ENCODE data around the gene MLEC. TPM values are rescaled to one million over a fixed set of nuclear protein-coding genes. Genes with fewer than 3 reads are reported as not detected.
A peak's percentile ranks its signal among the peaks of the same experiment; 100 is the strongest.

MLEC gene
- total RNA-seq, 1 experiment from 2014 or later: 107 TPM

DNA sequence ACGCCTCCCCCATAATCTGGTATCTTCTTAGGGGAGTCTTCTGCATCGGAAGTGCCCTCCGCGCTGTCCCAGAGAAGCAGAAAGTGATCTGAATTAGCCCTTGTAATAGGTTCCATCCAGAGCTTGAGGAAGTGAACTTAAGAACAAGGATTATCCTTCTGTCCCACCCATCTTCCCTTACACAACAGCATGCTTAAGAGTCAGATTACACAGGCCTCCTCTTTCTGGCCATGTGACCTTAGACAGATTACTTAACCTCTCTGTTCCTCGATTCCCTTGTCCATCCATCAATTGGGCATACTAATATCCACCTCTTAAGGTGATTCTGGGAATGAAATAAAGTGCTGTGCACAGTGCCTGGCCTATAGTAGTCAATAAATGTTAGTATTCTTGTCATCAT is 35.1 kb upstream of the MLEC start:
- H3K4me3 Mint-ChIP-seq (ENCODE audit: unreplicated experiment): no peak overlapping the region
- no peaks in the 10 kb centered on the region for H3K9me3 Mint-ChIP-seq (ENCODE audit: unreplicated experiment)
- no peak overlapping the region for H3K27ac Mint-ChIP-seq (ENCODE audit: low read depth, unreplicated experiment)
- H3K4me1 Mint-ChIP-seq (ENCODE audit: insufficient read depth, unreplicated experiment): peaks cover 14% of the 10 kb centered on the region
- peak; percentile 50 for DNase-seq (ENCODE audit: unreplicated experiment)
- TF ChIP-seq, protein P1, sequence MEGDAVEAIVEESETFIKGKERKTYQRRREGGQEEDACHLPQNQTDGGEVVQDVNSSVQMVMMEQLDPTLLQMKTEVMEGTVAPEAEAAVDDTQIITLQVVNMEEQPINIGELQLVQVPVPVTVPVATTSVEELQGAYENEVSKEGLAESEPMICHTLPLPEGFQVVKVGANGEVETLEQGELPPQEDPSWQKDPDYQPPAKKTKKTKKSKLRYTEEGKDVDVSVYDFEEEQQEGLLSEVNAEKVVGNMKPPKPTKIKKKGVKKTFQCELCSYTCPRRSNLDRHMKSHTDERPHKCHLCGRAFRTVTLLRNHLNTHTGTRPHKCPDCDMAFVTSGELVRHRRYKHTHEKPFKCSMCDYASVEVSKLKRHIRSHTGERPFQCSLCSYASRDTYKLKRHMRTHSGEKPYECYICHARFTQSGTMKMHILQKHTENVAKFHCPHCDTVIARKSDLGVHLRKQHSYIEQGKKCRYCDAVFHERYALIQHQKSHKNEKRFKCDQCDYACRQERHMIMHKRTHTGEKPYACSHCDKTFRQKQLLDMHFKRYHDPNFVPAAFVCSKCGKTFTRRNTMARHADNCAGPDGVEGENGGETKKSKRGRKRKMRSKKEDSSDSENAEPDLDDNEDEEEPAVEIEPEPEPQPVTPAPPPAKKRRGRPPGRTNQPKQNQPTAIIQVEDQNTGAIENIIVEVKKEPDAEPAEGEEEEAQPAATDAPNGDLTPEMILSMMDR (IDR thresholded peaks at IDR 0.05; ENCODE audit: unreplicated experiment): no peak
- ChIA-PET POLR2A (no interaction called here), CTCF (interaction anchor here (0.9 to 1.4 kb wide), 3 partner anchors 67 to 321 kb away, joined by 3 to 8 read pairs (median 5); no protein-coding TSS in a partner anchor)
- no peaks in the 10 kb centered on the region for H3K36me3 Mint-ChIP-seq (ENCODE audit: insufficient read depth, unreplicated experiment)
- intact Hi-C loops (cut with micrococcal nuclease): no loop called here
- BruUV-seq (replicated peaks): no TSS peak
- H3K27me3 Mint-ChIP-seq (ENCODE audit: insufficient read depth, unreplicated experiment): peaks cover 38% of the 10 kb centered on the region

DNA sequence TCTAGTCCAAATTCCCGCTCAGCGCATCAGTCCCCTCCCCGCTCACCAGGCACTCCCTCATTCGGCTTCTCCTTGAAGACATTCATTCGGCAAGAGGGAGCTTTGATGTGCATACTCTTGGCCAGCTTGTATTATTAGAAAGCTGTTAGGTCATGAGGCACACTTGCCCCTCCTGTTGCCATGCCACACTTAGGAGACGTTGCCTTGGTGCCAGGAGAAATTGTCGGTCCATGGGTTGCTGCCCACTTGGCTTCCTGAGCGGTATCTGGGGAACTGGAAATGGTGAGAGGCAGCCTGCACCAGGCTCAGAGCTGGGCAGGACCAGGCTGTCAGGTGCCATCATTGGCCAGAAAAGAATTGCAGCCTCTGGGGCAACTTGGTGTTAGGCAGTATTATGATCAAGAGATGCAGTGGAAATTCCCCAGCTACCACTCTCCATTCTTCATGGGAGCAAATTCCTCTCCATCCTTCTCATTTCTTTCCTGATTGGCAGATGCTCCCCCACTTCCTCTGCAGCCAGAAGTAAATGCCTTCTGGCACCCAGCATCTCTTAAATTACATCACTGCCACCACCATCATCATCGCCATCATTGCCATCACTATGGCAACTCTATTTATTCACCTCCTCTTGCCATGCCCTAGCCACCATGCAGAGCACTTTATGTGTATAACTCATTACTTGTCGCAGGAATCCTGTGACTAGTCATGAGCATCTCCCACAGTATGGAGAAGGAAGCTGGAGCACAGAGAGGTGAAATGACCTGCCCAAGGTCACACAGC is 34.1 kb upstream of the MLEC start:
- H3K27me3 Mint-ChIP-seq (ENCODE audit: insufficient read depth, unreplicated experiment): peaks cover 38% of the 10 kb centered on the region
- BruUV-seq (replicated peaks): no TSS peak
- POLR2A ChIA-PET: no interaction called here

DNA sequence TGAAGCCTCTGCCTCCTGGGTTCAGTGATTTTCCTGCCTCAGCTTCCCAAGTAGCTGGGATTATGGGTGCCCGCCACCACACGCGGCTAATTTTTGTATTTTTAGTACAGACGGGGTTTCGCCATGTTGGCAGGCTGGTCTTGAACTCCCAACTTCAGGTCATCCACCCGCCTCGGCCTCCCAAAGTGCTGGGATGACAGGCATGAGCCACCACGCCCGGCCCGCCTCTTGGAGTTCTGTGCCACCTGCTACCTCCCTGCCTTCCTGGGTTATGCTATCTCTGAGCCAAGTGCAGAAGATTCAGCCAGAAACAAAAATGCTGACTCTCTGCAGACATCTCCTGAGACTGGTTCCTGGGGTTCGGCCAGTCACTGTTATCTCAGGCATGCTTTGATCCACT is 33.3 kb upstream of the MLEC start:
- H3K36me3 Mint-ChIP-seq (ENCODE audit: insufficient read depth, unreplicated experiment): no peaks in the 10 kb centered on the region
- H3K27me3 Mint-ChIP-seq (ENCODE audit: insufficient read depth, unreplicated experiment): peaks cover 35% of the 10 kb centered on the region
- intact Hi-C loops (cut with micrococcal nuclease): no loop called here
- ChIA-PET POLR2A (no interaction called here), CTCF (interaction anchor here (1.4 kb wide), 1 partner anchor 9 kb away, joined by 7 read pairs; no protein-coding TSS in a partner anchor)
- H3K4me1 Mint-ChIP-seq (ENCODE audit: insufficient read depth, unreplicated experiment): peaks cover 13% of the 10 kb centered on the region
- DNase-seq (ENCODE audit: unreplicated experiment): no peak
- TF ChIP-seq, protein P1 (IDR thresholded peaks at IDR 0.05; ENCODE audit: unreplicated experiment): no peak
- H3K27ac Mint-ChIP-seq (ENCODE audit: low read depth, unreplicated experiment): no peak overlapping the region
- no TSS peak for BruUV-seq (replicated peaks)
- H3K9me3 Mint-ChIP-seq (ENCODE audit: unreplicated experiment): no peaks in the 10 kb centered on the region
- H3K4me3 Mint-ChIP-seq (ENCODE audit: unreplicated experiment): no peak overlapping the region

More for the DNA sequence above, 34.1 kb upstream of the MLEC start:
- CTCF ChIA-PET: interaction anchor here (0.5 to 1.4 kb wide), 6 partner anchors 8 to 286 kb away, joined by 3 to 8 read pairs (median 4); no protein-coding TSS in a partner anchor
- no peaks in the 10 kb centered on the region for H3K36me3 Mint-ChIP-seq (ENCODE audit: insufficient read depth, unreplicated experiment)
- H3K9me3 Mint-ChIP-seq (ENCODE audit: unreplicated experiment): no peaks in the 10 kb centered on the region
- H3K27ac Mint-ChIP-seq (ENCODE audit: low read depth, unreplicated experiment): no peak overlapping the region
- no peak overlapping the region for H3K4me3 Mint-ChIP-seq (ENCODE audit: unreplicated experiment)
- intact Hi-C loops (cut with micrococcal nuclease): no loop called here
- TF ChIP-seq, protein P1 (IDR thresholded peaks at IDR 0.05; ENCODE audit: unreplicated experiment): no peak
- no peak for DNase-seq (ENCODE audit: unreplicated experiment)
- H3K4me1 Mint-ChIP-seq (ENCODE audit: insufficient read depth, unreplicated experiment): peaks cover 14% of the 10 kb centered on the region

DNA sequence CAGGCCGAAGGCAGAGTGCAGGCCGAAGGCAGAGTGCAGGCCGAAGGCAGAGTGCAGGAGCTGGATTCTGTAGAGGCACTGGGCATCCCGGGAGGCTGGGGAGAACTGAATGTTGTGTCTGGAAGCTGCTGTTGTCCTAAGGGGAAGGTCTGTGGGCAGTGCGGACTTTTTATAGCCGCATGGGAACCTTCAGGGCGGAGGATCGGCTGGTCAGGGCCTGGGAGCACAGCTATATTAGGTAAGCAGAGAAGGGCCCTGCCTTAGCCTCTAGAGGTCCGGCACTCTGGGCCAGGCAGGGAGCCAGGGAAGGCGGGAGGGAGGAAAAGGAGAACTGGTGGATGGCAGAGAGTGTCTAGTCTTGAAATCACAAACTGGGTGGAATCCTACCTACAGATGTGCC is 32.3 kb upstream of the MLEC start:
- Mint-ChIP-seq H3K4me1 (ENCODE audit: insufficient read depth, unreplicated experiment) (peaks cover 4% of the 10 kb centered on the region), H3K27ac (ENCODE audit: low read depth, unreplicated experiment) (no peak overlapping the region), H3K27me3 (ENCODE audit: insufficient read depth, unreplicated experiment) (peaks cover 25% of the 10 kb centered on the region), H3K36me3 (ENCODE audit: insufficient read depth, unreplicated experiment) (no peaks in the 10 kb centered on the region), H3K4me3 (ENCODE audit: unreplicated experiment) (no peak overlapping the region), H3K9me3 (ENCODE audit: unreplicated experiment) (no peaks in the 10 kb centered on the region)
- TF ChIP-seq, protein P1 (IDR thresholded peaks at IDR 0.05; ENCODE audit: unreplicated experiment): no peak
- BruUV-seq (replicated peaks): no TSS peak
- DNase-seq (ENCODE audit: unreplicated experiment): no peak
- ChIA-PET POLR2A (no interaction called here), CTCF (interaction anchor here (0.5 to 0.7 kb wide), 2 partner anchors 16 to 1031 kb away, joined by 3 to 4 read pairs; no protein-coding TSS in a partner anchor)
- intact Hi-C loops (cut with micrococcal nuclease): no loop called here
